K562 (cell line): ENCODE data around the gene AAMDC. TPM values are rescaled to one million over a fixed set of nuclear protein-coding genes. Genes with fewer than 3 reads are reported as not detected.
A peak's percentile ranks its signal among the peaks of the same experiment; 100 is the strongest.

Source experiments
- ATAC-seq: fragments of 200-7000 bp; cut with Tn5 transposase; 3 replicates; pipeline ENCODE4 v1.9.1; 2020; ENCODE audit warnings: moderate library complexity
- BruUV-seq: library from RNA; stranded (reverse); fragments of 400-500 nt; replicated peaks from 2 replicates; lab custom pipeline; 2021; lab: Mats Ljungman, UMichigan
- CTCF ChIA-PET: fragments of 300-600 bp; formaldehyde crosslinking; extraction: SDS; loops from one replicate; lab custom pipeline; 2021; ENCODE audit warnings: low intra/inter-chr PET ratio; lab: Yijun Ruan, JAX
- POLR2A ChIA-PET: fragments of 300-600, 350-650 bp; sonication (Branson Sonifier 250); formaldehyde crosslinking; extraction: SDS; loops from one replicate; lab custom pipeline; 2021; ENCODE audit warnings: antibody characterized with exemption, inconsistent platforms; lab: Yijun Ruan, JAX
- DNase-seq, 4 experiments: peaks; one replicate each; pipeline versions ENCODE4 v3.0.0 to v3.0.0-alpha.2; 2011 to 2018; ENCODE audit warnings: low spot score in 3 of 4, mixed read lengths in 3 of 4; ENCODE audit errors: extremely low read depth in 1 of 4
- FAIRE-seq: peaks from 2 replicates; lab custom pipeline; 2011; peaks lifted over from hg19 to GRCh38; lab: Jason Lieb, UNC
- H2AFZ ChIP-seq: 2 replicates; pipeline ENCODE4 v1.6.0; 2011; ENCODE audit warnings: low read depth, low read length, control low read depth, inconsistent platforms
- H3K27ac ChIP-seq: fragments of 200-600 bp; 3 replicates; pipeline ENCODE4 v1.8.0; 2011; ENCODE audit warnings: low read depth, mild to moderate bottlenecking, control low read depth, inconsistent platforms, low read length, moderate library complexity, mixed read lengths; ENCODE audit errors: extremely low read depth
- H3K27me3 ChIP-seq, 2 experiments: fragments of 300-600 bp in 1 of 2; 2 replicates in 1 of 2; 3 replicates in 1 of 2; pipeline versions ENCODE4 v1.6.0 to v1.8.0; 2011; ENCODE audit warnings: inconsistent platforms in 2 of 2, low read length in 2 of 2, mild to moderate bottlenecking in 1 of 2, mixed read lengths in 1 of 2, moderate library complexity in 1 of 2; ENCODE audit not compliant: control insufficient read depth in 2 of 2, insufficient read depth in 2 of 2
- H3K36me3 ChIP-seq: fragments of 300-600 bp; 3 replicates; pipeline ENCODE4 v1.8.0; 2011; ENCODE audit warnings: mild to moderate bottlenecking, low read length, inconsistent platforms; ENCODE audit not compliant: control insufficient read depth, insufficient read depth
- H3K4me1 ChIP-seq, 2 experiments: fragments of 200-600 bp in 1 of 2; replicated peaks in 1 of 2; 2 replicates in 1 of 2; 3 replicates in 1 of 2; pipeline versions ENCODE4 v1.5.1 to v1.8.0; 2011; ENCODE audit warnings: inconsistent platforms in 2 of 2, low read length in 2 of 2, mild to moderate bottlenecking in 1 of 2, mixed read lengths in 1 of 2, moderate library complexity in 1 of 2; ENCODE audit not compliant: control insufficient read depth in 2 of 2, insufficient read depth in 2 of 2
- H3K4me2 ChIP-seq: 2 replicates; pipeline ENCODE4 v1.6.1; 2011; ENCODE audit warnings: low read length, control low read depth, inconsistent platforms, mixed read lengths; ENCODE audit not compliant: insufficient read depth
- H3K4me3 ChIP-seq: fragments of 200-600 bp; sonication (generic), shearing (Covaris generic); 2 replicates; pipeline ENCODE4 v1.5.1; 2016; ENCODE audit warnings: control low read depth, inconsistent platforms
- H3K79me2 ChIP-seq: fragments of 200-600 bp; 3 replicates; pipeline ENCODE4 v1.8.0; 2011; ENCODE audit warnings: low read length, inconsistent platforms; ENCODE audit not compliant: control insufficient read depth, insufficient read depth
- H3K9ac ChIP-seq, 2 experiments: 2 replicates each; pipeline versions ENCODE4 v1.6.0 to v1.6.1; 2011; ENCODE audit warnings: low read depth in 2 of 2, low read length in 2 of 2, control low read depth in 1 of 2, inconsistent platforms in 1 of 2, mild to moderate bottlenecking in 1 of 2, mixed read lengths in 1 of 2; ENCODE audit not compliant: insufficient read depth in 1 of 2
- H3K9me1 ChIP-seq: one replicate; pipeline ENCODE4 v1.6.0; 2011; ENCODE audit warnings: inconsistent platforms, mild to moderate bottlenecking, low read length, moderate library complexity; ENCODE audit not compliant: control insufficient read depth, insufficient read depth
- H3K9me3 ChIP-seq: replicated peaks from 2 replicates; pipeline ENCODE4 v1.5.1; 2011; ENCODE audit warnings: low read depth, low read length, inconsistent platforms; ENCODE audit not compliant: control insufficient read depth, insufficient read depth
- H4K20me1 ChIP-seq: replicated peaks from 2 replicates; pipeline ENCODE4 v1.6.1; 2011; ENCODE audit warnings: low read length, inconsistent platforms, mixed read lengths; ENCODE audit not compliant: control insufficient read depth, insufficient read depth
- CBX3 ChIP-seq, 2 experiments: IDR thresholded peaks; 1 replicate in 1 of 2; 2 replicates in 1 of 2; pipeline ENCODE4 v1.6.1; 2012; ENCODE audit warnings: inconsistent platforms in 2 of 2, low read length in 2 of 2, borderline replicate concordance in 1 of 2, control low read depth in 1 of 2
- CHD2 ChIP-seq: IDR thresholded peaks from 2 replicates; pipeline ENCODE4 v1.6.1; 2011; ENCODE audit warnings: low read depth, low read length
- CREB1 ChIP-seq, 2 experiments: sonication (generic) in 1 of 2; formaldehyde crosslinking in 1 of 2; IDR thresholded peaks; 2 replicates each; pipeline versions ENCODE4 v1.6.1 to v1.8.0; 2012 to 2022; ENCODE audit warnings: inconsistent platforms in 1 of 2, mild to moderate bottlenecking in 1 of 2, missing genetic modification reagents in 1 of 2, moderate library complexity in 1 of 2
- ELK3 ChIP-seq: fragments of 450-650 bp; formaldehyde crosslinking; IDR thresholded peaks from 2 replicates; pipeline ENCODE4 v1.4.0; 2020; ENCODE audit warnings: mild to moderate bottlenecking
- HNRNPH1 ChIP-seq: fragments of 200-400 bp; formaldehyde crosslinking; optimal IDR thresholded peaks from 2 replicates; pipeline ENCODE3; 2017; ENCODE audit warnings: low read depth, mild to moderate bottlenecking, low read length, moderate library complexity
- HSF4 ChIP-seq: fragments of 250-450 bp; sonication (Bioruptor Pico); IDR thresholded peaks from 2 replicates; pipeline ENCODE4 v2.1.2; 2022; ENCODE audit warnings: mild to moderate bottlenecking, moderate library complexity, borderline replicate concordance
- KLF6 ChIP-seq: fragments of 250-450 bp; sonication (Bioruptor Pico); IDR thresholded peaks from 2 replicates; pipeline ENCODE4 v1.4.0; 2020; ENCODE audit warnings: mild to moderate bottlenecking, moderate library complexity, borderline replicate concordance
- RAD21 ChIP-seq, 2 experiments: fragments of 250-450 bp in 1 of 2; fragments of 450-650 bp in 1 of 2; sonication (Bioruptor Pico) in 1 of 2; formaldehyde crosslinking in 1 of 2; IDR thresholded peaks in 1 of 2; conservative IDR thresholded peaks in 1 of 2; 2 replicates each; pipeline versions ENCODE4 v1.4.0 to v1.8.0; 2020 to 2022; ENCODE audit warnings: mild to moderate bottlenecking in 2 of 2, moderate library complexity in 1 of 2
- SREBF1 ChIP-seq: fragments of 150-350 bp; IDR thresholded peaks from 2 replicates; pipeline ENCODE4 v1.6.1; 2014; ENCODE audit warnings: antibody characterized with exemption, low read depth, low read length, borderline replicate concordance
- STAG1 ChIP-seq: sonication (generic); formaldehyde crosslinking; IDR thresholded peaks from 2 replicates; pipeline ENCODE4 v1.5.0; 2020; ENCODE audit warnings: missing genetic modification reagents, borderline replicate concordance
- TFAP4 ChIP-seq: sonication (generic); formaldehyde crosslinking; IDR thresholded peaks from 2 replicates; pipeline ENCODE4 v1.8.0; 2022; ENCODE audit warnings: missing genetic modification reagents, mild to moderate bottlenecking, moderate library complexity, borderline replicate concordance
- ZBTB12 ChIP-seq: fragments of 250-450 bp; sonication (Bioruptor Pico); IDR thresholded peaks from 2 replicates; pipeline ENCODE4 v1.4.0; 2020
- ZFP30 ChIP-seq: fragments of 250-450 bp; sonication (Bioruptor Pico); IDR thresholded peaks from 2 replicates; pipeline ENCODE4 v1.8.0; 2022; ENCODE audit warnings: moderate library complexity, mild to moderate bottlenecking, inconsistent platforms, borderline replicate concordance
- ZKSCAN3 ChIP-seq: fragments of 250-450 bp; sonication (Bioruptor Pico); IDR thresholded peaks from 2 replicates; pipeline ENCODE4 v1.4.0; 2020
- ZNF197 ChIP-seq: fragments of 200-800 bp; sonication (Bioruptor generic); IDR thresholded peaks from 2 replicates; pipeline ENCODE4 v1.6.1; 2016; ENCODE audit warnings: low read depth, missing genetic modification characterization, missing compliant biosample characterization
- ZNF316 ChIP-seq: fragments of 450-650 bp; IDR thresholded peaks from 2 replicates; pipeline ENCODE4 v1.6.1; 2016
- WGBS: fragments of 100-300 bp; shearing (Covaris generic); methylation state at CpG from one replicate; pipeline ENCODE4 v1.1.6; 2016; ENCODE audit warnings: low coverage, mixed read lengths; ENCODE audit not compliant: insufficient coverage; ENCODE audit errors: missing lambda C conversion rate; 5-methylcytosine and 5-hydroxymethylcytosine counted together
- in situ Hi-C: fragments of 300-500 bp; cut with MboI; formaldehyde crosslinking; loops from 4 replicates; pipeline ENCODE4 v1.15.0; 2018; ENCODE audit warnings: inconsistent platforms, mixed read lengths
- intact Hi-C: fragments of 100-400 bp; cut with micrococcal nuclease; formaldehyde crosslinking; loops from 2 replicates; pipeline ENCODE4 v1.14.2; 2022
- polyA plus RNA-seq, 8 experiments: library from polyadenylated mRNA; depleted of rRNA in 4 of 8; stranded (reverse) in 5 of 8; unstranded in 3 of 8; fragments of >200 nt; fragmentation: Nextera tagmentation in 2 of 8; fragmentation: Illumina TruSeq in 1 of 8; extraction: Ambion mirVana in 2 of 8; extraction: Trizol in 1 of 8; gene quantifications; 2 replicates each; pipeline versions ENCODE4 v1.2.1 to v1.2.3, GENCODE V29; 2011 to 2014; ENCODE audit warnings: inconsistent platforms in 1 of 8, missing spikeins in 1 of 8
- total RNA-seq, 7 experiments: library from RNA; depleted of rRNA in 6 of 7; stranded (reverse); fragments of >200 nt in 6 of 7; fragmentation: Illumina TruSeq in 2 of 7; extraction: Trizol in 2 of 7; gene quantifications; 2 replicates each; pipeline versions ENCODE4 v1.2.1 to v1.2.3, GENCODE V29; 2011 to 2021; ENCODE audit warnings: low replicate concordance in 1 of 7

The AAMDC gene
- total and polyA plus RNA-seq, 9 of the 15 experiments (the other 6 are each of a cell fraction or from before 2014, with no cell fraction given), result 10.4 to 40.6 (median 15.6) TPM

- TF ChIP-seq ZBTB12 (CRISPR knock-in tag), result no peak
- TF ChIP-seq, all 486 proteins: peak for 0
Measured at GRCh38 chr11:77815459-77815858, 5.5 kb upstream of the AAMDC start (continued).

GRCh38 chr11:77819411-77819920, 1.5 kb upstream of the AAMDC start:
- H3K4me2 ChIP-seq, result peak overlapping the region; percentile 98
- ATAC-seq (peak; percentile 72), FAIRE-seq (peak; percentile 23), DNase-seq (peak; percentile 47 to 88 (median 65))
- H3K27ac ChIP-seq, result peak overlapping the region; percentile 92
- in situ Hi-C loops (no loop called here), intact Hi-C loops (no loop called here)
- POLR2A ChIA-PET, result interaction anchor here (0.8 to 1.2 kb wide), 2 partner anchors 19 to 175 kb away, joined by 3 to 5 read pairs; partner anchors contain the start of gene INTS4
- H3K79me2 ChIP-seq, result peaks cover 64% of the 10 kb centered on the region
- peak overlapping the region; percentile 89 for H2AFZ ChIP-seq
- H3K9me3 ChIP-seq, result peaks cover 4% of the 10 kb centered on the region
- peak overlapping the region; percentile 97 for H3K4me3 ChIP-seq
- peaks cover 10% of the 10 kb centered on the region for H4K20me1 ChIP-seq
- H3K4me1 ChIP-seq, result peaks cover 12 to 22% of the 10 kb centered on the region in 2 experiments; a peak in 4 of 5 replicates
- 3% methylated on average over 13 of the region's 19 CpGs for WGBS
- CTCF ChIA-PET, result no interaction called here
- BruUV-seq, result no TSS peak
- H3K9ac ChIP-seq, result peak overlapping the region; percentile 91 to 97
- H3K36me3 ChIP-seq, result peaks cover 19% of the 10 kb centered on the region; the same call in 2 of the 3 replicates
- no peaks in the 10 kb centered on the region for H3K27me3 ChIP-seq
- no peaks in the 10 kb centered on the region for H3K9me1 ChIP-seq
- TF ChIP-seq RAD21 (CRISPR knock-in tag; conservative IDR thresholded peaks at IDR 0.05 in 1 of 2, IDR thresholded peaks at IDR 0.05 in 1 of 2) (no peak), HNRNPH1 (no peak), HSF4 (CRISPR knock-in tag) (no peak), CHD2 (no peak), ZFP30 (no peak), ZNF197 (CRISPR knock-in tag) (no peak), SREBF1 (no peak), ZNF316 (no peak), CREB1 (IDR thresholded peaks at IDR 0.05) (no peak), CREB1 (CRISPR knock-in tag; IDR thresholded peaks at IDR 0.05) (no peak), TFAP4 (CRISPR knock-in tag) (no peak), KLF6 (CRISPR knock-in tag) (no peak), CBX3 (IDR thresholded peaks at IDR 0.05; ENCODE audit: borderline replicate concordance in 1 of 2, low read length in 2 of 2) (peak in 1 of 2 experiments; percentile 39; a peak in 1 of 3 replicates), STAG1 (CRISPR knock-in tag) (no peak), ELK3 (CRISPR knock-in tag) (no peak), ZKSCAN3 (no peak)
